G401.6 (cell line): ENCODE measurements around the gene CBY3.
"Not testable (repeated sequence)": the region's sequence is repeated elsewhere in the genome, so short reads cannot be mapped to it uniquely, and the experiment has no call there.

Experiments
- FAIRE-seq: peaks from 2 replicates; lab custom pipeline; 2012; peaks lifted over from hg19 to GRCh38; lab: Jason Lieb, UNC

CBY3 gene

GRCh38 chr5:179680780-179681401, at the start of gene CBY3:
Gene CBY3 (minus strand): TSS chr5:179681034. CDS start chr5:179680918, 116 bp downstream.
- FAIRE-seq = no peak

GRCh38 chr5:179730356-179730755, 49.5 kb upstream of the CBY3 start:
- FAIRE-seq = no peak

GRCh38 chr5:179729727-179730126, 48.9 kb upstream of the CBY3 start:
- FAIRE-seq = peak; percentile 65

GRCh38 chr5:179729303-179729702, 48.5 kb upstream of the CBY3 start:
- no peak for FAIRE-seq

- no peak for FAIRE-seq
These were observed 46.3 kb upstream of the CBY3 start for GRCh38 chr5:179727106-179727505.

- no peak for FAIRE-seq
These were observed 43.3 kb upstream of the CBY3 start for GRCh38 chr5:179724163-179724562.

- FAIRE-seq = no peak
These were observed 39.4 kb upstream of the CBY3 start for GRCh38 chr5:179720222-179720621.

GRCh38 chr5:179716286-179716685, 35.5 kb upstream of the CBY3 start:
- no peak for FAIRE-seq

- FAIRE-seq = no peak
These were observed 19.6 kb upstream of the CBY3 start for GRCh38 chr5:179700401-179700918.

- no peak for FAIRE-seq
These were observed 18.9 kb upstream of the CBY3 start for GRCh38 chr5:179699616-179700237.

GRCh38 chr5:179698935-179699615, 18.2 kb upstream of the CBY3 start, which contains the start of gene CANX:
Gene CANX (plus strand): TSS chr5:179698967. CDS start chr5:179705682, 6,715 bp downstream.
- no peak for FAIRE-seq

- FAIRE-seq = peak; percentile 86
These were observed 17.4 kb upstream of the CBY3 start for GRCh38 chr5:179697993-179698934.

- not testable (repeated sequence) for FAIRE-seq
These were observed 16.7 kb upstream of the CBY3 start for GRCh38 chr5:179697543-179697942.

GRCh38 chr5:179697108-179697507, 16.3 kb upstream of the CBY3 start:
- FAIRE-seq = no peak

GRCh38 chr5:179696603-179697002, 15.8 kb upstream of the CBY3 start:
- no peak for FAIRE-seq

GRCh38 chr5:179694561-179694960, 13.7 kb upstream of the CBY3 start:
- no peak for FAIRE-seq

- not testable (repeated sequence) for FAIRE-seq
These were observed 8.4 kb upstream of the CBY3 start for GRCh38 chr5:179689212-179689611.

- no peak for FAIRE-seq
These were observed 637 bp downstream of the CBY3 start for GRCh38 chr5:179680014-179680779.

GRCh38 chr5:179679014-179679674, 1.7 kb downstream of the CBY3 start:
- FAIRE-seq = no peak

GRCh38 chr5:179678223-179679013, 2.4 kb downstream of the CBY3 start:
- no peak for FAIRE-seq
